Lower leg skin (tissue), 4 donors: Measurements from ENCODE around the gene CHRND. TPM values are rescaled to one million over a fixed set of nuclear protein-coding genes. Genes with fewer than 3 reads are reported as not detected.

Experiments used
- total RNA-seq, 4 donors: library from RNA; depleted of rRNA; stranded (reverse); fragments of >200 nt; gene quantifications; one replicate each; pipeline ENCODE4 v1.1.0, GENCODE V29; 2016

CHRND gene
- total RNA-seq, 4 donors from 2014 or later = not detected

Other genes with a start within 250 kb of the CHRND start
- gene ALPP, start 147.4 kb upstream of the CHRND start, total RNA-seq = not detected
- not detected for gene ALPG, start 119.3 kb upstream of the CHRND start, total RNA-seq
- gene ALPI, start 70.0 kb upstream of the CHRND start, total RNA-seq = not detected
- under 1 TPM in 2 of 4 donors, not detected in 2; 0.10 to 0.39 TPM for gene ECEL1, start 38.3 kb upstream of the CHRND start, total RNA-seq
- not detected for gene PRSS56, start 5.8 kb upstream of the CHRND start, total RNA-seq
- gene CHRNG, start 13.5 kb downstream of the CHRND start, total RNA-seq = not detected
- gene TIGD1, start 24.4 kb downstream of the CHRND start, total RNA-seq = 1 to 10 TPM; 2.2 to 5.4 (median 5.1) TPM
- 10 to 100 TPM; 29.2 to 44.7 (median 34.6) TPM for gene EIF4E2, start 24.5 kb downstream of the CHRND start, total RNA-seq
- gene EFHD1, start 107.4 kb downstream of the CHRND start, total RNA-seq = 10 to 100 TPM in 2 of 4 donors, 1 to 10 TPM in 2; 6.7 to 22.1 (median 14.0) TPM
- gene GIGYF2, start 171.2 kb downstream of the CHRND start, total RNA-seq = 10 to 100 TPM; 57.7 to 78.4 (median 72.5) TPM